Measurements from ENCODE around the gene GRK5.

Gene GRK5

DNA sequence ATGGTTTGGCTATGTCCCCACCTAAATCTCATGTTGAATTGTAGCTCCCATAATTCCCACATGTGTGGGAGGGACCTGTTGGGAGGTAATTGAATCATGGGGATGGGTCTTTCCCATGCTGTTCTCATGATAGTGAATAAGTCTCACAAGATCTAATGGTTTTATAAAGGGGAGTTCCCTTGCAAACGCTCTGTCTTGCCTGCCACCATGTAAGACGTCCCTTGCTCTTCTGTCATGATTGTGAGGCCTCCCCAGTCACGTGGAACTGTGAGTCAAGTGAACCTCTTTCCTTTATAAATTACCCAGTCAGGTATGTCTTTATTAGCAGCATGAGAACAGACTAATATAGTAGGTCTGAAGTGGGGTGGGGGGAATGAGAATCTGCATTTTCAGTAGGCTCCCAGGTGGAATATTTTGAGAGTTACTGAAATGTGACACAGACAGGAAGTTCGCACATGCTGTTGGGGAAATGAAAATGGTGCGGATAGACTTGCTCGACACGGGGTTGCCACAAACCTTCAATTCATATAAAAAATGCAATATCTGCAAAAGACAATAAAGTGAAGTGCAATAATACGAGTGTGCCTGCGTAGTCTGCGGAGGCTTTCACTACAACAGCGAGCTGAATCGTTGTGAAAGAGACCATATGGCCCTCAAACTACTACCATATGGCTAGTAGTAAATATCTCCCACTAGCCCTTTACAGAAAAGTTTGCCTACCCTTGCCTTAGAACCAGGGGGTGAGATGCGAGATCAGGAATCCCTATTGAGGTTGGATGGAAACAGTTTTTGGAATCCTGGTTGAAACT lies 166.1 kb downstream of the GRK5 start:
- Histone ChIP-seq H3K4me1 (ENCODE audit: control insufficient read depth in 2 of 2, insufficient read depth in 1 of 2, low read depth in 1 of 2, low read length in 2 of 2) (peaks cover 9 to 30% of the 10 kb centered on the region in 2 donors), H3K27me3 (ENCODE audit: control insufficient read depth in 3 of 3, insufficient read depth in 3 of 3, low read depth in 1 of 3, low read length in 3 of 3) (no peaks in the 10 kb centered on the region), H2BK5ac (ENCODE audit: low read length) (no peak overlapping the region), H3K36me3 (replicated peaks in 1 of 2; ENCODE audit: control insufficient read depth in 2 of 2, insufficient read depth in 2 of 2, low read length in 2 of 2) (no peaks in the 10 kb centered on the region), H3K23ac (ENCODE audit: low read depth, low read length, poor library complexity) (no peak overlapping the region), H3K14ac (ENCODE audit: low read length) (no peak overlapping the region), H3K79me1 (ENCODE audit: low read depth, low read length) (no peaks in the 10 kb centered on the region), H3K9ac (ENCODE audit: low read depth, low read length, poor library complexity) (no peak overlapping the region), H2AFZ (ENCODE audit: low read length) (no peak overlapping the region), H3K9me3 (replicated peaks in 1 of 2; ENCODE audit: control insufficient read depth in 2 of 2, insufficient read depth in 1 of 2, low read depth in 1 of 2, low read length in 2 of 2) (no peaks in the 10 kb centered on the region), H4K8ac (ENCODE audit: low read depth, low read length) (no peak overlapping the region), H2BK15ac (ENCODE audit: low read length) (no peak overlapping the region), H4K91ac (ENCODE audit: low read depth, low read length, poor library complexity) (no peak overlapping the region), H3K27ac (replicated peaks; ENCODE audit: low read length) (no peak overlapping the region), H2BK120ac (ENCODE audit: low read depth, low read length) (no peak overlapping the region), H3K4ac (ENCODE audit: low read length) (no peak overlapping the region), H3K18ac (ENCODE audit: low read length) (no peak overlapping the region), H3K4me2 (ENCODE audit: insufficient read depth, low read length, poor library complexity, severe bottlenecking) (no peak overlapping the region), H3K4me3 (ENCODE audit: low read length in 2 of 2) (no peak overlapping the region), H2BK12ac (ENCODE audit: low read length) (no peak overlapping the region), H2AK5ac (ENCODE audit: low read depth, low read length) (no peak overlapping the region)
- DNase-seq (ENCODE audit: low spot score): no peak
- WGBS, 2 donors (ENCODE audit: extremely low coverage in 2 of 2, insufficient read length in 2 of 2, insufficient replicate concordance in 1 of 2): no CpG with 5 or more reads among the region's 13 CpGs

DNA sequence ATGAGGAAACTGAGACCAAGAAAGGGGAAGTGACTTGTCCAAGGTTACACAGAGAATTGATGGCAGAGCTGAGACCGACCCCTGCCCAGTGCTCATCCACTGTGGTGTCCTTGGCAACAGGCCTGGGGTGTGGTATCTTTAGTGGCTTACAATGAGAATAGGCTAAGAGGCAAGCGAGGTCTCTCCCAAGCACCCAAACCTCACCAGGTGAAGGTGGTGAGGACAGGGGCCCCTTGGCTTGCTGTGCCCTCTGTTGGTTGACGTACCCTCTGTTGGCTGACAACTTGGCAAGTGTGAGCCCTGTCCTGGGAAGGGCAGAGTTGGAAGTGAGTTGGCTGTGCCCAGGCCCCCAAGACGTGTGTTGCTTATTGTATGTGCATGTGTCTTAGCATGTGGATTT lies 166.9 kb downstream of the GRK5 start:
- Histone ChIP-seq H3K9ac (ENCODE audit: low read depth, low read length, poor library complexity) (no peak overlapping the region), H3K79me1 (ENCODE audit: low read depth, low read length) (no peaks in the 10 kb centered on the region), H4K8ac (ENCODE audit: low read depth, low read length) (no peak overlapping the region), H2AFZ (ENCODE audit: low read length) (no peak overlapping the region), H3K27me3 (ENCODE audit: control insufficient read depth in 3 of 3, insufficient read depth in 3 of 3, low read depth in 1 of 3, low read length in 3 of 3) (no peaks in the 10 kb centered on the region), H2AK5ac (ENCODE audit: low read depth, low read length) (no peak overlapping the region), H3K18ac (ENCODE audit: low read length) (no peak overlapping the region), H3K4ac (ENCODE audit: low read length) (no peak overlapping the region), H3K9me3 (replicated peaks in 1 of 2; ENCODE audit: control insufficient read depth in 2 of 2, insufficient read depth in 1 of 2, low read depth in 1 of 2, low read length in 2 of 2) (no peaks in the 10 kb centered on the region), H2BK120ac (ENCODE audit: low read depth, low read length) (no peak overlapping the region), H3K4me1 (ENCODE audit: control insufficient read depth in 2 of 2, insufficient read depth in 1 of 2, low read depth in 1 of 2, low read length in 2 of 2) (peaks cover 7 to 28% of the 10 kb centered on the region in 2 donors), H3K23ac (ENCODE audit: low read depth, low read length, poor library complexity) (no peak overlapping the region), H3K14ac (ENCODE audit: low read length) (no peak overlapping the region), H2BK15ac (ENCODE audit: low read length) (no peak overlapping the region), H3K4me3 (ENCODE audit: low read length in 2 of 2) (no peak overlapping the region), H4K91ac (ENCODE audit: low read depth, low read length, poor library complexity) (no peak overlapping the region), H2BK5ac (ENCODE audit: low read length) (no peak overlapping the region), H3K36me3 (replicated peaks in 1 of 2; ENCODE audit: control insufficient read depth in 2 of 2, insufficient read depth in 2 of 2, low read length in 2 of 2) (no peaks in the 10 kb centered on the region), H3K27ac (replicated peaks; ENCODE audit: low read length) (no peak overlapping the region), H3K4me2 (ENCODE audit: insufficient read depth, low read length, poor library complexity, severe bottlenecking) (no peak overlapping the region), H2BK12ac (ENCODE audit: low read length) (no peak overlapping the region)
- no peak for DNase-seq (ENCODE audit: low spot score)
- no CpG with 5 or more reads among the region's 4 CpGs for WGBS, 2 donors (ENCODE audit: extremely low coverage in 2 of 2, insufficient read length in 2 of 2, insufficient replicate concordance in 1 of 2)

DNA sequence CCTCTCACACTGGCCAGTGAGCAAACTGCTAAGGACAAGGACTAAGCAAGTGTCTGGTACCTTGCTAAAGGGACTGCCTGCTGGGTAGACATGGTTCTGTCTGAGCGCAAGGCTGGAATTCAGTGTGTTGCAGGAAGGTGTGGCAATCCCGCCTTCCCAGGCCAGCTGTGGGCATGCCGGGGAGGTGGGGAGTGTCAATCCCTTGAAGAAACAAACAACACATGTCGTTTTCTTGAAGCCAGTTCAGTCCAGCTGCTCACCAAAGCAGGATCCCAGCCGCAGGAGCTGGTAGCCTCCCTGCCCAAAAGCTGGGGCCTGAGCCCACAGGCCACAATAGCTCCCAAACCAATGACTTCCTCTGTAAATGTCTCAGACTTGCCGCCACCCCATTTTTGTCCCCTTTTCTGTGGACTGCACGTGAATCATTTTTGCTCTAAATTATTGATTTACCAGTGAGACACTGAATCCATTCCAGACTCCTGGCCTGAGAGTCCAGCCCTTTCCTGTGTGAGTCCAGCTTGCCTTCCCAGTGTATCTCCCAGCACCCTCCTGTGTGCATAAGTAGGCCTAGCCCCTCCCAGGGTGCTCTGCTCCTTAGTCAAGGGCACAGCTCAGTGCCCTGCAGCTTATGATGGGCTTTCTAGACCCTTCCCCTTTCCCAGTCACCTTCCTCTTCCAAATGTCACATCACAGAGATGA lies 168.4 kb downstream of the GRK5 start:
- Histone ChIP-seq H3K36me3 (replicated peaks in 1 of 2; ENCODE audit: control insufficient read depth in 2 of 2, insufficient read depth in 2 of 2, low read length in 2 of 2) (no peaks in the 10 kb centered on the region), H3K14ac (ENCODE audit: low read length) (no peak overlapping the region), H4K8ac (ENCODE audit: low read depth, low read length) (no peak overlapping the region), H3K4ac (ENCODE audit: low read length) (no peak overlapping the region), H3K18ac (ENCODE audit: low read length) (peak overlapping the region; percentile 20), H2BK15ac (ENCODE audit: low read length) (no peak overlapping the region), H2AK5ac (ENCODE audit: low read depth, low read length) (no peak overlapping the region), H2AFZ (ENCODE audit: low read length) (peak overlapping the region; percentile 70), H2BK120ac (ENCODE audit: low read depth, low read length) (no peak overlapping the region), H3K4me3 (ENCODE audit: low read length in 2 of 2) (no peak overlapping the region), H2BK5ac (ENCODE audit: low read length) (no peak overlapping the region), H3K79me1 (ENCODE audit: low read depth, low read length) (no peaks in the 10 kb centered on the region), H3K4me1 (ENCODE audit: control insufficient read depth in 2 of 2, insufficient read depth in 1 of 2, low read depth in 1 of 2, low read length in 2 of 2) (peaks cover 7 to 21% of the 10 kb centered on the region in 2 donors), H2BK12ac (ENCODE audit: low read length) (no peak overlapping the region), H3K9me3 (replicated peaks in 1 of 2; ENCODE audit: control insufficient read depth in 2 of 2, insufficient read depth in 1 of 2, low read depth in 1 of 2, low read length in 2 of 2) (no peaks in the 10 kb centered on the region), H3K27ac (replicated peaks; ENCODE audit: low read length) (no peak overlapping the region), H4K91ac (ENCODE audit: low read depth, low read length, poor library complexity) (no peak overlapping the region), H3K9ac (ENCODE audit: low read depth, low read length, poor library complexity) (no peak overlapping the region), H3K27me3 (ENCODE audit: control insufficient read depth in 3 of 3, insufficient read depth in 3 of 3, low read depth in 1 of 3, low read length in 3 of 3) (no peaks in the 10 kb centered on the region), H3K4me2 (ENCODE audit: insufficient read depth, low read length, poor library complexity, severe bottlenecking) (no peak overlapping the region), H3K23ac (ENCODE audit: low read depth, low read length, poor library complexity) (no peak overlapping the region)
- no peak for DNase-seq (ENCODE audit: low spot score)
- no CpG with 5 or more reads among the region's 7 CpGs for WGBS, 2 donors (ENCODE audit: extremely low coverage in 2 of 2, insufficient read length in 2 of 2, insufficient replicate concordance in 1 of 2)

DNA sequence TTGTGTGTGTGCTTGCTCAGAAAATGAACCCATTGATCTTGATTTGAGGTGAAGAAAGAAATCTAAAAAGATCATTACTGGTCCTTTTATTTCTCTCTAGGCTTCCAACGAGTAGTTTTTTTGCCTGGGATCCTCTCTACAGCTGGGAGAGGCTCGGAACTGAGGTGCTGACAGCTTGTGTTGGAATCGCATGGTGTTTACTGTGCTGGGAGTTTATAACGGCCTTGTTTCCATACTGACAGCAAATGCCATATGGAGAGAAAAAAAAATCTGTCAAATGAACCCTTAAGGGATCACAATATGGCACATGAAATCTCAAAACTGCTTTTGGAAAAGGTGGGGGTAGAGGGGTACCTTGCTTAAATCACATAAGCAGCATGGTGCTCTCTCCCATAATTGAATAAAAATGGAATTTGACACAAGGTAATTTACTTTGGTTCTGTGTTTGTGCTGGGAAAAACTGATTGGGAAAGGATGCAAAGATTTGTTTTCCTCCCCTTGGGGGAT lies 170.1 kb downstream of the GRK5 start:
- Histone ChIP-seq H2AFZ (ENCODE audit: low read length) (no peak overlapping the region), H3K14ac (ENCODE audit: low read length) (no peak overlapping the region), H3K18ac (ENCODE audit: low read length) (no peak overlapping the region), H3K27ac (replicated peaks; ENCODE audit: low read length) (no peak overlapping the region), H4K8ac (ENCODE audit: low read depth, low read length) (no peak overlapping the region), H3K4me3 (ENCODE audit: low read length in 2 of 2) (no peak overlapping the region), H2BK12ac (ENCODE audit: low read length) (no peak overlapping the region), H2BK5ac (ENCODE audit: low read length) (no peak overlapping the region), H3K23ac (ENCODE audit: low read depth, low read length, poor library complexity) (no peak overlapping the region), H3K27me3 (ENCODE audit: control insufficient read depth in 3 of 3, insufficient read depth in 3 of 3, low read depth in 1 of 3, low read length in 3 of 3) (no peaks in the 10 kb centered on the region), H3K4me1 (ENCODE audit: control insufficient read depth in 2 of 2, insufficient read depth in 1 of 2, low read depth in 1 of 2, low read length in 2 of 2) (peaks cover 7 to 19% of the 10 kb centered on the region in 2 donors), H2AK5ac (ENCODE audit: low read depth, low read length) (no peak overlapping the region), H3K9ac (ENCODE audit: low read depth, low read length, poor library complexity) (no peak overlapping the region), H3K79me1 (ENCODE audit: low read depth, low read length) (no peaks in the 10 kb centered on the region), H3K36me3 (replicated peaks in 1 of 2; ENCODE audit: control insufficient read depth in 2 of 2, insufficient read depth in 2 of 2, low read length in 2 of 2) (peaks cover 0 to 3% of the 10 kb centered on the region in 2 donors), H4K91ac (ENCODE audit: low read depth, low read length, poor library complexity) (no peak overlapping the region), H3K9me3 (replicated peaks in 1 of 2; ENCODE audit: control insufficient read depth in 2 of 2, insufficient read depth in 1 of 2, low read depth in 1 of 2, low read length in 2 of 2) (peaks cover 0 to 6% of the 10 kb centered on the region in 2 donors), H3K4me2 (ENCODE audit: insufficient read depth, low read length, poor library complexity, severe bottlenecking) (no peak overlapping the region), H2BK15ac (ENCODE audit: low read length) (no peak overlapping the region), H2BK120ac (ENCODE audit: low read depth, low read length) (no peak overlapping the region), H3K4ac (ENCODE audit: low read length) (no peak overlapping the region)
- WGBS, 2 donors (ENCODE audit: extremely low coverage in 2 of 2, insufficient read length in 2 of 2, insufficient replicate concordance in 1 of 2): no CpG with 5 or more reads among the region's 4 CpGs
- no peak for DNase-seq (ENCODE audit: low spot score)
